Mucosa of gallbladder (tissue), 1 donor: ENCODE measurements around the gene NUDT22. TPM values are rescaled to one million over a fixed set of nuclear protein-coding genes. Genes with fewer than 3 reads are reported as not detected.
A peak's percentile ranks its signal among the peaks of the same experiment; 100 is the strongest.

Experiments
- DNase-seq: peaks from one replicate; pipeline ENCODE4 v3.0.0-alpha.2; 2020; ENCODE audit warnings: low spot score
- total RNA-seq: library from RNA; stranded (reverse); gene quantifications from one replicate; pipeline ENCODE4 v1.2.1, GENCODE V29; 2021
- donor health status: DM: no; HTN: no; CAD: no.

NUDT22 gene
- total RNA-seq, 1 donor from 2014 or later, result 78.6 TPM

DNA sequence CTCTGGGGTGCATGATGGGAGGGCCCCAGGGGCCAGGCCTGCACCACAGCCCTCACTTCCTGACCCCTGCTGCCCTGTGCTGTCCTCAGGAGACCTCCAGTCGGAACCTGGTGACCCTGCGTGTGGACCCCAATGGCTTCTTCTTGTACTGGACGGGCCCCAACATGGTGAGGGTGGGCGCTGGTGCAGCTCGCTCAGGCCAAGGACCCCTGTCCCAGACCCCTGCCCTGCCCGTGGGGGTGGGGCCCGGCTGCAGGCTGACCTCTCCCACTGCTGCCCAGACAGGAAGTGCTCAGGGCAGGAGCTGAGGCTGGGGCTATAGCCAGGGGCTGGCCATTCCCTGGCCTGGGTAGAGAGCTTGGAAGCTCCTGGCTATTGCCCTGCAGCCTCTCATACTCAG lies 28.3 kb downstream of the NUDT22 start:
- no peak for DNase-seq

DNA sequence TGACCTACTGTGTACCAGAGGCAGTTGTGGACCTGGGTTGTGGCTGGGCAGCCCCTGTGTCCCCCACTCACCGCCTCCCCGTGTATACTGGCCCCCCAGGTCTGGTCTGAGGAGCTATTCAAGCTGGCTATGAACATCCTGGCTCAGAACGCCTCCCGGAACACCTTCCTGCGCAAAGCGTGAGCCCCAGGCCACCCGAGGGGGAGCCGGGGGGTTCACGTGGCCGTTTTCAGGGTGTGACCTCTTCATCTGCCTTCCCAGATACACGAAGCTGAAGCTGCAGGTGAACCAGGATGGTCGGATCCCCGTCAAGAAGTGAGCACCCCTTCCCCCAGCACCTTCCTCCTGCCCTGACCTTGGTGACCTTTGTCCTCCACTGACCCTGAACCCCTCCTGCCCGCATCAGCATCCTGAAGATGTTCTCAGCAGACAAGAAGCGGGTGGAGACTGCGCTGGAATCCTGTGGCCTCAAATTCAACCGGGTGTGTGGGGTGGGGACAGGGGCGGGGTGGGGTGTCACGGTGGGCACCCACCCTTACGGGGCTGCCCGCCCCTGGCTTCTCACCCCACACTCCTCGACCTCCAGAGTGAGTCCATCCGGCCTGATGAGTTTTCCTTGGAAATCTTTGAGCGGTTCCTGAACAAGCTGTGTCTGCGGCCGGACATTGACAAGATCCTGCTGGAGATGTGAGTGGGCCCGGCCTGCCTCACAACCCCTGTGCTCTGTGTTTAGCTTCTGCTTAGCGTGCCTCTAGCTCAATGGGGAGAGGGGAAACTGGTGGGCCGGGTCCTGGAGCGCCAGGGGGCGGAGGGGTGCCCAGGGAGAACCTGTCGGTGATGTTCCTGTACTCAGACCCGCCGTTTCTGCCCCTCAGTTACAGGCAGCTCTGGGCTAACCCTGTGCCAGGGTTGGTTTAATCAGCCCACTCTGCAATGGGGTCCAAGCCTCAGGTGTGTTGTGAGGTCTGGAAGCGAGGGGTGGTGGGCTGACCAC lies 29.4 kb downstream of the NUDT22 start:
- no peak for DNase-seq

DNA sequence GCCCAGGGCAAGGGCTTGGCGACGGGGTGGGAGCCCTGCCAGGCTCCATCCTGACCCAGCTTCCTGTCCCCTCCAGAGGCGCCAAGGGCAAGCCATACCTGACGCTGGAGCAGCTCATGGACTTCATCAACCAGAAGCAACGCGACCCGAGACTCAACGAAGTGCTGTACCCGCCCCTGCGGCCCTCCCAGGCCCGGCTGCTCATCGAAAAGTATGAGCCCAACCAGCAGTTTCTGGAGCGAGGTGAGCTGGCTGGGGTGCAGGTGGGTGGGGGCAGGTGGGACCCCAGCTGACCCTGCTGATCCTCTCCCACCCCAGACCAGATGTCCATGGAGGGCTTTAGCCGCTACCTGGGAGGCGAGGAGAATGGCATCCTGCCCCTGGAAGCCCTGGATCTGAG lies 30.2 kb downstream of the NUDT22 start:
- no peak for DNase-seq

DNA sequence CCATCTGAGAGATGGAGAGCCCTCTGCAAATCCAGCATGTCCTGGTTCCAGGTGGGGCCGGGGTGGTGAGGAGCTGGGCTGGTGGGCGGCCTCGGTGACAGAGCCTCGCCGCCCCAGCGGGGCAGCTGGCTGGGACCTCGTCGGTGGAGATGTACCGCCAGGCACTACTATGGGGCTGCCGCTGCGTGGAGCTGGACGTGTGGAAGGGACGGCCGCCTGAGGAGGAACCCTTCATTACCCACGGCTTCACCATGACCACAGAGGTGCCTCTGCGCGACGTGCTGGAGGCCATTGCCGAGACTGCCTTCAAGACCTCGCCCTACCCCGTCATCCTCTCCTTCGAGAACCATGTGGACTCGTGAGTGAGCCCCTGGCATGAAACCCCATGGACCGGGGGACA lies 32.3 kb downstream of the NUDT22 start:
- no peak for DNase-seq

DNA sequence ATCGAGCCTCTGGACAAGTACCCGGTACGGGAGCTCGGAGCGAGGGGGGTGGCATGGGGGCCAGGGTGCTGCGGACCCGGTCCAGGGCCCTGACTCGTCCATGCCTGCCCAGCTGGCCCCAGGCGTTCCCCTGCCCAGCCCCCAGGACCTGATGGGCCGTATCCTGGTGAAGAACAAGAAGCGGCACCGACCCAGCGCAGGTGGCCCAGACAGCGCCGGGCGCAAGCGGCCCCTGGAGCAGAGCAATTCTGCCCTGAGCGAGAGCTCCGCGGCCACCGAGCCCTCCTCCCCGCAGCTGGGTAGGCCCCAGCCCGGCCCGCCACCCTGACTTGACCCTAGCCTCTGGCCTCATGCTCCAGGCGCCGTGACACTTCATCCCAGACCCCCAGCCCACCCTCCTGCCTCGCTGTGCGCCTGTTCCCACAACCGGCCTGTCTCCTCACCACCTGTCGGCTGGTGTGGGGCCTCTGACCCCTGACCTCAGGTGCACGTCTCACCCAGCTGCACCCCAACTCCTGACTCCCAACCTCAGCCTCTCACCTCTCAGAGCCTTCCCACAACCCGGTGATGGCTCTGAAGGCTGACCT lies 33.0 kb downstream of the NUDT22 start:
- no peak for DNase-seq

DNA sequence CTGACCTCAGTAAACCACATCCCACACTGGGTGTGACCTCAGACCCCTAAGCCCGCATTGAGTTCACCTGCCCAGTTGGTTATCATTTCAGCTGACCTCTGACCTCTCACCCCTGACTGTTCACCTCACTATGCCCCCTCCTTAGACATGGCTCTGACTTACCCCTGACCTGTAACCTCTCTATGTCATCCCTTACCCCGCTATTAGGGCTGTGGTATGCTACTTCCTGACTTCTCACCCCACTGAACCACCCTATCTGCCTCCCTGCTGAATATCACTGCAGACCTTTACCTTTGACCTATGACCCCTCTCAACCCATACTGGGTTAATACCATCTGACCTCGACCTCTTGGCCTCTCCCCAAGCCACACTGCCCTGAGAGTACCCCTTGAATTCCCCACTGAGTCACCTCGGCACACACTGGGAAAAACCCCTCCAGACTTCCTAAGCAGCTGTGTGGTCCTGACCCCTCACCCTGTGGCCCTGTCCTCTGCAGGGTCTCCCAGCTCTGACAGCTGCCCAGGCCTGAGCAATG lies 33.5 kb downstream of the NUDT22 start:
- no peak for DNase-seq

DNA sequence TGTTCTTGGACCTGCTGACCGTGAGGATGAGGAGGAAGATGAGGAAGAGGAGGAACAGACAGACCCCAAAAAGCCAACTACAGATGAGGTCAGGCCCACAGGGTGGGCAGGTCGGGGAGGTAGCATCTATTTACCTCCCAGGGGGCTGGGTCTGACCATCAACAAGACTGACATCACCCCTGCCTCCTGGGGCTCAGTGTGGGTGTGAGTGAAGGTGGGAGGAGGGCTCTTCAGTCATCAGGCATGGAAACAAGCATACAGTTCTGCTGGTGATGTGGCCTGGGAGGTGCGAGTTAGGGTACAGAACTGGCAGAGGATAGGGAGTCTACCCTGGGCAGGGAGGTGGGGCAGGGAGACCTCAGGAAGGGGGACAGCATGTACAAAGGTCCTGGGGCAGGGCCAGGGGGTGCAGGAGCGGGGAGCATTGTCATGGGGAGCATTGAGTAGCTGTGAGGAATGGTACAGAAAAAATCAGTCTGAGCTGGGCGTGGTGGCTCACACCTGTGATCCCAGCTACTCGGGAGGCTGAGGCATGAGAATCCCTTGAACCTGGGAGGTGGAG lies 34.2 kb downstream of the NUDT22 start:
- DNase-seq, result no peak

DNA sequence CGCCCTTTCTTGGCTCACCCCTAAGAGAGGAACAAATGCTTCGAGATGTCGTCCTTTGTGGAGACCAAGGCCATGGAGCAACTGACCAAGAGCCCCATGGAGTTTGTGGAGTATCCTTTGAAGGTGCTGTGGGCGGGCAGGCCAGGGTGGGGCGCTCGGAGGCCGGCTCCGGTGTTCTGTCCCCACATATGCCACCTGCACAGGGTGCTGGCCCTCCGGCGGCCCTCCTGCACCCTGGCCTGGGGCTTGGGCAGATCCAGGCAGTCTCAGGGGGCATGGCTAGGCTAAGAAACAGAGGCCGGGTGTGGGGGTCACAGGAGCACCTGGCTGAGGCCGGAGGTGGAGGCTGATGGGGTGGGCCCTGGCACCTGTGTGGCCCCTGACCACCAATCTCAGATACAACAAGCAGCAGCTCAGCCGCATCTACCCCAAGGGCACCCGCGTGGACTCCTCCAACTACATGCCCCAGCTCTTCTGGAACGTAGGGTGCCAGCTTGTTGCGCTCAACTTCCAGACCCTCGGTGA lies 35.5 kb downstream of the NUDT22 start:
- no peak for DNase-seq

DNA sequence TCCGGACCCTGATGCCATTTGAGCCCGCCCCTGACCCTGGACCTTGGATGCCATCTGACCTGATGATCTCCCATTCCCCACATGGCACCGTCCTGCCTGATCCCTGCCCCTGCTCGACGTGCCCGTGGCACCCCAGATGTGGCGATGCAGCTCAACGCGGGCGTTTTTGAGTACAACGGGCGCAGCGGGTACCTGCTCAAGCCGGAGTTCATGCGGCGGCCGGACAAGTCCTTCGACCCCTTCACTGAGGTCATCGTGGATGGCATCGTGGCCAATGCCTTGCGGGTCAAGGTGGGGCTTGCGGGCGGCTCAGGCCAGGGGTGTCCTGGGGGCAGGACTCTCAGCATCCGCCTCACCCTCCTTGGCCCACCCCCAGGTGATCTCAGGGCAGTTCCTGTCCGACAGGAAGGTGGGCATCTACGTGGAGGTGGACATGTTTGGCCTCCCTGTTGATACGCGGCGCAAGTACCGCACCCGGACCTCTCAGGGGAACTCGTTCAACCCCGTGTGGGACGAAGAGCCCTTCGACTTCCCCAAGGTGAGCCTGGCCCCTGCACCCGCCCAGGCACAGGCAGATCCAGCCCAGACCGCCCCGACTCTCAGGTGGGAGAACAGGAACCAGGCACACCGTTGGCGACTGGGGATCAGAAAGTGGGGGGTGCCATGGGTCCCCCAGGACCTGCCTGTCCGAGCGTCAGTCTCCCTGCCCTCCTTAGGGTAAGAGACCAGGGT lies 36.4 kb downstream of the NUDT22 start:
- DNase-seq, result no peak

DNA sequence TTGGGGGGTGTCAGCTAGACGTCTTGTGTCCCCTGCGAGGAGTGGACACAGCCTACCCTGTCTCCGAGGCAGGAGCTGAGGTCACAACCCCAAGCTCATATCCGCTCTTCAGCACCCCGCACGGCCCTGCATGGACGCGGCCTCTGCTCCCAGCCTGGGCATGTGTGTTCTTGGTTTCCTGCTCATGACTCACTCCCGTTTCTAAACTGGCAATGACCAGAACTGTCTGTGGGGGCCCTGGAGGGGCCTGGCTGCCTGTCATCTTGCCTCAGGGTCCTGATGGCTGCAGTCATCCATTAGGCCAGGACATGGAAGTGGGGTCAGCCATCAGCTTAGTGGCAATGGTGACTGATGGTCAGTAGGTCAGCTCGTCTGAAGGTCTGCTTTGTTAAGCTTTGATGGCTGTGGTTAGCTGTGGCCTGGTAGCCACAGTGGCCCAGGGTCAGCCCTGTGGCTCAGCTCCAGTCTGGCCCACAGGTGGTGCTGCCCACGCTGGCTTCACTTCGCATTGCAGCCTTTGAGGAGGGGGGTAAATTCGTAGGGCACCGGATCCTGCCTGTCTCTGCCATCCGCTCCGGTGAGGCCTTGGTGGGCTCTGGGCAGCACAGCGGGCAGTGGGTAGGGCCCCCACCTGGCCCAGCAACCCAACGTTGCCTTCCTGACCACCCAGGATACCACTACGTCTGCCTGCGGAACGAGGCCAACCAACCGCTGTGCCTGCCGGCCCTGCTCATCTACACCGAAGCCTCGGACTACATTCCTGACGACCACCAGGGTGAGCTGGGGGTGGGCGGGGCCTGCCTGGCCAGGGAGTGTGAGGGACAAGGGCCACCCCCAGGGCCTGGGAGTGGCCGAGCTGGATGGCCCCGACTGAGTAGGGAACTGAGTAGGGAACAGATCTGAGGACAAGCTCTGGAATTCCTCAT lies 37.2 kb downstream of the NUDT22 start:
- no peak for DNase-seq

DNA sequence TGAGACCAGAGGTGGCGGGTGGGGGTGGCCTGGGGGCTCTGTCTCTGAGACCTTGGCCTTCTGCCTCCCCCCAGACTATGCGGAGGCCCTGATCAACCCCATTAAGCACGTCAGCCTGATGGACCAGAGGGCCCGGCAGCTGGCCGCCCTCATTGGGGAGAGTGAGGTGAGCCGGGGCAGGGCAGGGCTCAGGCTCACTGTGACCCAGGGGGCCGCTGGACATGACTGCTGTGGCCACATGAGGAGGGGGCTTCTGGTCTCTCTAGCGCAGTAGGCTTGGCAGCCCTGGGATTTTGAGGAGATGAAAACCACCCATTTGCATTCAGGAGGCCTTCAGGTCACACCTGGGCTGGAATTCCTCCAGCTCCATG lies 37.9 kb downstream of the NUDT22 start:
- DNase-seq, result no peak

DNA sequence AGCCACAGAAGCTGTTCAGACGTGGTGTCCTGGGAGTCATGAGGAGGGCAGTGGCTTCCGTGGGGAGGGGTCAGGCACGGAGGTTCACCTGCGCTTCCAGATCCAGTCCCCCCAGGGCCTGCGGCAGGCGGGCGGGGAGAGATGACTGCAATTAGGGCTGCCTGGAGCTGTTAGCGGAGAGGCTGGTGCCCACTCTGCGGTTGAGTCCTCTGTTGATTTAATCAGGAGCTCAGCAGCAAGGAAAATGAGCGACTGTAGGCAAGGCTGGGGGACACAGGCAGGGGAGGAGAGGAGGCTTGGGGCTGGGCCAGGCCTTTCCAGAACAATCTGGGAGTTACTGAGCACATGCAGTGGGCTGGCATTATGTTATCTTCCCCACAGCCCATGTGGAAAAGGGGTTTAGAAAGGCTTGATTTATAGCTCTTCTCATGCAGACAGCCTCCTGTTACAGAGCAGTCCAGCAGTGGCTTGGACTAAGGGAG lies 38.3 kb downstream of the NUDT22 start:
- no peak for DNase-seq

DNA sequence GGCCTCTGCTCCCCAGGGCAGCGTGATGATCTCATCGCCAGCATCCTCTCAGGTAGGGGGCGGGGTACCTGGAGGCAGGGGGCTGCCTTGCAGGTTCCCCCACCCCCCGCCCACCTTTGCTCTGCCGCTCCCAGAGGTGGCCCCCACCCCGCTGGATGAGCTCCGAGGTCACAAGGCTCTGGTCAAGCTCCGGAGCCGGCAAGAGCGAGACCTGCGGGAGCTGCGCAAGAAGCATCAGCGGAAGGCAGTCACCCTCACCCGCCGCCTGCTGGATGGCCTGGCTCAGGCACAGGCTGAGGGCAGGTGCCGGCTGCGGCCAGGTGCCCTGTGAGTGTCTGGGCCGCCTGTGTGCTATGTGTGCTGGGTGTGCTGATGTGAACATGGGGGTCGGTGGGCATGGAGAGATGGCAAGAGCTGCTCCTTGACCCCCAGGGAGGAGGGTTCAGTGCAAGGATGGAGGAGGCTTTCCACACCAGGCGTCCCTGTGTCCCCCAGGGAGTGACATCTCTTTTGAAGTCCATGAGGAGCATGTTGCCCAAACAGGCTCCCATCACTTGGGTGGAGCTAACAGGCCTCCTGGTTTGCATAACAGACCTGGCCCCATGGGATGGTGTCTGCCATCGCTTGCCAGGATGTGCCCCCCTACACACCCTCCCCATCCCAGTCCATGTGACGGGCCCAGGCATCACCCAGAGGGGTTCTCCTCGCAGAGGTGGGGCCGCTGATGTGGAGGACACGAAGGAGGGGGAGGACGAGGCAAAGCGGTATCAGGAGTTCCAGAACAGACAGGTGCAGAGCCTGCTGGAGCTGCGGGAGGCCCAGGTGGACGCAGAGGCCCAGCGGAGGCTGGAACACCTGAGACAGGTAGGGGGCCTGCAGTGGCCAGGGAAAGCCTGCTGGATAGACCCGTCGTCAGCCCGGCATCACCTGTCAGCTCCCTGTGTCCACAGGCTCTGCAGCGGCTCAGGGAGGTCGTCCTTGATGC lies 39.4 kb downstream of the NUDT22 start:
- DNase-seq, result no peak

DNA sequence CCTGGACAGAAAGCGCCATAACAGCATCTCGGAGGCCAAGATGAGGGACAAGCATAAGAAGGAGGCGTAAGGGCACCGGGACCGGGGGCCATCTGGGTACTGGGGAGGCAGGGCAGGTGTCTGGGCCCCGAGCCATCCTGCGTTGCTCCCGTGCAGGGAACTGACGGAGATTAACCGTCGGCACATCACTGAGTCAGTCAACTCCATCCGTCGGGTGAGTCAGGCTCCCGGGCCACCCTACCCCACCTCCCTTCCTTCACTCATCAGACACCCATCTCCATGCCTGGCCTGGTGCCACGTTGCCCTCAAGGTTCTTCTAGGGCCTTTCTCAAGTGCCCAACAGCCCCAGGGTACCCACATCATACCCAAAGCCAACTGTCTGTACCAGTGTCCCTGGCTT lies 40.3 kb downstream of the NUDT22 start:
- DNase-seq, result no peak

DNA sequence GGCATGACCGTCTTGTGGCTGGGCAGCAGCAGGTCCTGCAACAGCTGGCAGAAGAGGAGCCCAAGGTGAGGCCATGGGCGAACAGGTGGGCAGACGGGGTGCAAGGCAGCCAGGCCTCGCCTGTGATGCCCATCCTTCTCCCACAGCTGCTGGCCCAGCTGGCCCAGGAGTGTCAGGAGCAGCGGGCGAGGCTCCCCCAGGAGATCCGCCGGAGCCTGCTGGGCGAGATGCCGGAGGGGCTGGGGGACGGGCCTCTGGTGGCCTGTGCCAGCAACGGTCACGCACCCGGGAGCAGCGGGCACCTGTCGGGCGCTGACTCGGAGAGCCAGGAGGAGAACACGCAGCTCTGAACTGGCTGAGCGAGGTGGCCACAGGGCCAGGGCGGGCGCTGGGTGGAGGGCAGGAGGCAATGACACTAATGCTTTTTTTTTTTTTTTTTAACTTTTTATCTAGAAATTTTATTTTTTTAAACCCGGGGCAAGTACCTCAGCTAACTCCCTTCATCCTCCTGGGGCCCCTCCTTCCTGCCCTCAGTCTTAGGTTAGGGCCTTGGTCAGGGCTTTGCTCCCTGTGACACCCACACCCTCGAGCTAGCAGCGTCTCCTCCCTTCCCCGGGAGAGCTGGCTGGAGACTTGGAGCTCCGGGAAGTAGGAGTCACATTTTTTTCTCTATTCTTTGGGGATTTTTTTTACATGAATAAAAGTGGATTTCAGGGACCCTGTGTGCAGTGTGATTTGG lies 41.3 kb downstream of the NUDT22 start:
- no peak for DNase-seq

DNA sequence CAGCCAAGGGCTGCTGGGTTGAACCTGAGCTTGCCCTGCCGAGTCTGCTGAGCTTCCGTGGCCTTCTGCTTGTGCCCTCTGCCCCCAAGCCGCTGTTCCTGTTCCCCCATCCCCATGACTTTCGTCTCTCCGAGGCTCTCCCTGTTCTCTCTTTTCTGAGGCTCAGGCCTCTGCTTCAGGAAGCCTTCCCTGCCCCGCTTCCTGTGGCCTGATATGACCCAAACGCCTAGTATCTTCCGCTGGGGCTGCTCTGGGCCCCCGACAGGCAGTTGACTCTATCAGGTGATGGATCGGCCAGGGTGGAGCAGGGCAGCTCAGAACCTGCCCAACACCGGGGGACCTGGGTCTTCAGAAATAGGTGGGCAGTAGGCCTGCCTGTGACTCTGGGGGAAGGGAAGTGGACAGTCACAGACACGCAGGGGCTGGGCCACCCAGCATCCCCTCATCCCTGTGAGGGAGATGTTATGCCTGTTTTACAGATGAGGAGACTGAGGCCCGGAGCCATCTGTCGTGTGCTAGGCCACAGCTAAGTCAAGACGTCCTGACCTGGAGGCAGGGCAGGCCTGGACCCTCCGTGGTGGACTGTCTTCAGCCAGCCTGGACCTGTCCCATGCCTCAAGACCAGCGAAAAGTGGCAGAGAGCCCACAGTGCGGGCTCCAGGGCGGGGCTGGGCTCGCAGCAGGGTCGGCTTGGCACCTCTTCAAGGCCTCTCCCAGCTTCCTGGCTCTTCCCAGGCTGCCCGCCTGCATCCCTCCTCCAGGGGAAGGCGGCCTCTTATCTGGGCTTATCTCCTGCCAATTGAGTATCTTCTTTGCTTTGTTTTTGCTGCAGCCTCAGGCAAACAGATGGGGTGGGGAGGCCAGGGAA lies 42.2 kb downstream of the NUDT22 start:
- peak; percentile 73 for DNase-seq

DNA sequence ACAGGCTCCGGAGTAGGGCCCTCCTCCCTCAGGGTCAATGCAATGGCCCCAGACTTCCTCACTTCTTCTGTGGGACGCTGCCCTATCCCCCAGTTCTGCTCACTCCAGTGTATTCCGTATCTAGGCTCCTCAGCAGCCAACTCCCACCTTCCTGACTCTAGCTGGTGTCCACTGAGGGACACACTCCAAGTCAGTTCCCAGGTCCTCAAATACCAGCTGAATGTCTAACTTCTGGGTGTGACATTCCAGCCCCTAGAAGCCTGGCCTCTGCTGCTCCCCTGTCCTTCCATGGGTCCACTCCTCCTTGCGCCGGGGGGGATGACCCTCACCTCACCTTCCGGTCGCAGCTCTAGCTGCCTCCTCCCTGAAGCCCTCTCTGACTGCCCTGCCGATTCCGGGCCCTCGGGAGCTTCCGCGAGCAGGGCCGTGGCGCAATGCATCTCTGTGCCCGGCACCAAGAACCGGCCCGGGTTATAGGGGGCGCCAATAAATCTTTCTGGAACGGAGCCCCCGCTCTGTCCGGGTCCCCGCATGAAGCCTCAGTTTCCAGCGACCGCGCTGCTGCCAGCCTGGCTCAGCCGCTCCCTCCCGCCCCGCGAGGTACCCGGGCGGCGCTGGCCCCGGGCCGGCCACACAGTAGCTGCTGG lies 42.9 kb downstream of the NUDT22 start:
- DNase-seq, result peak; percentile 47
